ENCODE measurements around the gene POTEB3. TPM values are rescaled to one million over a fixed set of nuclear protein-coding genes. Genes with fewer than 3 reads are reported as not detected.
"Not testable (repeated sequence)": the region's sequence is repeated elsewhere in the genome, so short reads cannot be mapped to it uniquely, and the experiment has no call there.

Gene POTEB3
- not detected in 2 replicates for total RNA-seq (ENCODE audit: low replicate concordance)

DNA sequence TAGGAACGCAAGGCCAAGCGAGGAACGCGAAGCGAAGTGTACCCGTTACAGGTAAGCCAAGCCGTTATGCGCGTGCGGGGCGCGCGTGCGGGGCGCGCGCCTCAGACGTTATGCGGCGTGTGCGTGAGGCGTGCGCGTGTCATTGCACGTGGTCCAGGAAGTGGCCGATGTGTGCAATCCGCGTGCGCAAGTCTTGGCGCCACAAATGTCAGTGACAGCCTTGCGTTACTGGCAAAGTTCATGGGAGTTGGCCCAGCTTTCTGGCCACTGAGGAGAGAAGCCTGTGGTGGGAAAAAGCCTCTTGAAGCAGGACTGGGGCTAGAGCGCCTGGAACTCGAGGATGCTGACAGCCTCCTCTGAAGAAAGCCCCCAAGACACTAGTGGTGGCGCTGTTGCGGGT, at the start of gene POTEB3:
TSS of gene POTEB3 (minus strand) at position 101 of the 400 bp plus-strand sequence. CDS start 488 bp downstream, outside the sequence.
- H3K36me3 ChIP-seq; H3K27ac Mint-ChIP-seq; H4K20me1 ChIP-seq (ENCODE audit: low read depth); H3K27me3 ChIP-seq; H3K27me3 Mint-ChIP-seq (ENCODE audit: insufficient read depth, low read depth); H3K36me3 Mint-ChIP-seq; H2AFZ ChIP-seq (replicated peaks); H3K27ac ChIP-seq; DNase-seq (ENCODE audit: low spot score); H3F3A ChIP-seq (ENCODE audit: low read depth); H3K79me2 ChIP-seq (ENCODE audit: low read depth); H3K9ac ChIP-seq; H3K9me3 ChIP-seq (ENCODE audit: low read depth); H3K4me1 Mint-ChIP-seq; H3K4me3 ChIP-seq; H3K4me2 ChIP-seq; H3K4me1 ChIP-seq; H3K4me3 Mint-ChIP-seq; H3K9me3 Mint-ChIP-seq: not testable (repeated sequence)

DNA sequence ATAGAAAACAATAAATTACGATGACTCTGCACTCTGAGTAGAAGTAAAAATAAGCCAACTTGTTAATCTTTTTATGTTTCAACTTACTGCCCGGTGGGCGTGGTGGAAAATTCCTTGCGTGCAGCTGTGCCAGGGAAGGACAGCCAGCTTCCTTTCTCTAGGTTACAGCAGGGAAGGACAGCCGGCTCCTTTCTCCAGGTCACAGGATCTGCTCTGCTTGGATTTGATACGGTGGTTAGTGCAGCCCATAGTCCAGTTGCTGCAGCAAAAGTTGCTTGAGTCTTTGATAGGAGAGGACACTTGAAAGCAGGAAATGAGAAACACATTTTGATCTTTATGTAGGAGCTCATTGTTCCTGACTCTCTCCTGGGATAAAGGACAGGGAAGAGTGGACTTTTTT, 13.4 kb upstream of the POTEB3 start:
- H3F3A ChIP-seq (ENCODE audit: low read depth); H3K27ac ChIP-seq; H2AFZ ChIP-seq (replicated peaks); H3K4me3 ChIP-seq; H3K4me1 ChIP-seq; H4K20me1 ChIP-seq (ENCODE audit: low read depth); H3K27ac Mint-ChIP-seq; H3K79me2 ChIP-seq (ENCODE audit: low read depth); H3K9me3 ChIP-seq (ENCODE audit: low read depth); H3K27me3 ChIP-seq; H3K36me3 ChIP-seq; H3K4me2 ChIP-seq; H3K4me3 Mint-ChIP-seq; H3K9me3 Mint-ChIP-seq; H3K4me1 Mint-ChIP-seq; H3K36me3 Mint-ChIP-seq; DNase-seq (ENCODE audit: low spot score); H3K27me3 Mint-ChIP-seq (ENCODE audit: insufficient read depth, low read depth); H3K9ac ChIP-seq: not testable (repeated sequence)

DNA sequence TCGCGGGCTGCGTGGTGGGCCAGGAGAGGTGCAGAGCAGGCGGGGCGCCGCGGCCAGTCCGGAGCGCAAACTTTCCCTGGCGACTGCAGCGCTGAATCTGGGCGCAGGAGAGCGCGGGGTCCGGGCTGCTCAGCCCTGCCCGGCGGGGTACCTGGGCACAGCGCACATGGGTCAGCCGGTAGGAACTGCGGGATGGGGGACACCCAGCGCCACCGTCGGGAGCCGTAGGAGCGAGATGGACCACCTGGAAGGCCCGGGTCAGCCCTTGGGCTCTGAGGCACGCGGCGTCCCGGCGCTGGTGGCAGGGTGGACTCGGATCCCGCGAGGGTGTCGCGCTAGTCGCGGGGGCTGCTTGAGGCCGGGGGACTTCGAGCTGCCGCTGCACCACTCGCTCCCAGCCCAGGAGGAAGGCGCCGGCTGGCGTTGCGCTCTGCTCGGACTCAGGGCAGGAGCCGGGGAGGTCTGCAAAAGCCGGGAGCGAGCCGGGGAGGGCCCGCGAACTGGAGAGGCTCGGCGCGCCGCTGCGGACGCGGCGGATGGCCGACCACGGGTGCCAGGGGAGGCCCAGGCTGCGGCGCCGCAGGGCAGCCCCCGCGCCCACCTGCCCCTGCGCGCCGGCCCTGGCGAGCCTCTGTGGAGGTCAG, 11.7 kb upstream of the POTEB3 start:
- not testable (repeated sequence) for H3F3A ChIP-seq (ENCODE audit: low read depth); H3K79me2 ChIP-seq (ENCODE audit: low read depth); H3K9ac ChIP-seq; H2AFZ ChIP-seq (replicated peaks); H3K4me1 ChIP-seq; DNase-seq (ENCODE audit: low spot score); H3K4me2 ChIP-seq; H3K27ac Mint-ChIP-seq; H3K4me3 Mint-ChIP-seq; H3K27me3 ChIP-seq; H3K4me3 ChIP-seq; H4K20me1 ChIP-seq (ENCODE audit: low read depth); H3K27me3 Mint-ChIP-seq (ENCODE audit: insufficient read depth, low read depth); H3K4me1 Mint-ChIP-seq; H3K9me3 Mint-ChIP-seq; H3K36me3 Mint-ChIP-seq; H3K27ac ChIP-seq; H3K36me3 ChIP-seq; H3K9me3 ChIP-seq (ENCODE audit: low read depth)

DNA sequence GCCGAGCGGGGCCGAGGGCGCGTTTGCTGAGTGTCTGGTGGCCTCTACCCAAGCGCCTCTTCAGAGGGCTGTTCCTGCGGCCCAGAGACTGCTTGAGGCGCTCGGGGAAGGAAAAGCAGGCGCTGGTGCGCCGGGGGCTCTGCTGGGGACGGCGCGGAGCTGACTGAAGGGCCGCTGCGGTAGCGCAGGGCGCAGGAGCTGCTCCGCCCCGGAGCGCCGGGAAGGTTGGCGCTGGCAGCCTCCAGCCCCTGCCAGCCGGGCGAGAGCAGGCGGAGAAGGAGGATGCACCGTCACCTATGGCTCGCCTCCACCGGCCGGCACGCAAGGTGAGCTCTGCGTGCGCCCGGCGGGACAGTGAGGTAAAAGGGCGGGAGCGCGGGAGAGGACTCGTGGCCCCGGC, 11.2 kb upstream of the POTEB3 start:
- not testable (repeated sequence) for H3K9me3 ChIP-seq (ENCODE audit: low read depth); H2AFZ ChIP-seq (replicated peaks); H3F3A ChIP-seq (ENCODE audit: low read depth); H3K79me2 ChIP-seq (ENCODE audit: low read depth); H3K27me3 Mint-ChIP-seq (ENCODE audit: insufficient read depth, low read depth); H3K4me2 ChIP-seq; H3K4me3 Mint-ChIP-seq; H4K20me1 ChIP-seq (ENCODE audit: low read depth); H3K27ac Mint-ChIP-seq; H3K9ac ChIP-seq; H3K4me1 Mint-ChIP-seq; H3K36me3 Mint-ChIP-seq; H3K27ac ChIP-seq; H3K4me1 ChIP-seq; H3K27me3 ChIP-seq; H3K36me3 ChIP-seq; H3K9me3 Mint-ChIP-seq; DNase-seq (ENCODE audit: low spot score); H3K4me3 ChIP-seq

DNA sequence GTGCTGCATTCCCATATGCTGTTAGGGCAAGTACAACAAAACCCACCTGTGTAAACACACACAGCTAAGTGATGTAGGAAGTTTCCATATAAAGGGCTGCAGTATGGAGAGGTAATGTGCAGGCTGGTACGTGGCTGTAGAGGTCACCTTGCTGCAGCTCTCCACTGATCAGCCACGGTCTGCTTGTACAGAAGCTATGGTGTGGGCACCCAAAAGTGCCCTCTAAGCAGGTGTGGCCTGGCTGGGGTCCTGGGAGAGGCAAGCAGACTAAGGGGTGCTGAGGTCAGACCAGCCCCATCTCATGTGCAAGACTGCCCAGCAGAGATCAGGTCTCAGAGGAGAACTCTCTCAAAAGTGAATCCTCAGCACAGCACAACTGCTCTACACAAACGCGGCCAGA, 32.9 kb downstream of the POTEB3 start:
- not testable (repeated sequence) for H3K27me3 Mint-ChIP-seq (ENCODE audit: insufficient read depth, low read depth); H3K36me3 ChIP-seq; H3F3A ChIP-seq (ENCODE audit: low read depth)

DNA sequence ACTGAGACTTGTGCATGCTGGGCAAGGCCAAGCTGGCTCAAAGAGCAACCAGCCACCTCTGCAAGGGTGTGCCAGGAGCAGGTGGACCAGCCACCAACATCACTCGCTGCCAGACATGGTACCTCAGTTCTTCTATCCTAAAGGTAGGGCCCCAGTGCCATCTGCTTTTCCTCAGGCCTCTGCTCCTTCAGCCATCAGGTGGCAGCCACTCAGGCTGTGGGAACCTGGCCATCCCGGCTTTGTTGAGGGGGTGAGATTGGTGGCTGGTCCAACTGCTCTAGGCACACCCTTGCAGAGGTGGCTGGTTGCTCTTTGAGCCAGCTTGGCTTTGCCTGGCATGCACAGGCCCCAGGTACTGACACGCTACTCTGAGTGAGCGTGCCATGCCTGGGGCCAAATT, 38.8 kb downstream of the POTEB3 start:
- not testable (repeated sequence) for H3K27ac Mint-ChIP-seq; H3K79me2 ChIP-seq (ENCODE audit: low read depth); H3K4me3 ChIP-seq; H3K36me3 Mint-ChIP-seq; H3K4me1 Mint-ChIP-seq; H2AFZ ChIP-seq (replicated peaks); H3K27me3 ChIP-seq; H3K4me2 ChIP-seq; H3K9me3 Mint-ChIP-seq; H3K4me3 Mint-ChIP-seq; H3K4me1 ChIP-seq; H3K9me3 ChIP-seq (ENCODE audit: low read depth); H3K27me3 Mint-ChIP-seq (ENCODE audit: insufficient read depth, low read depth); H4K20me1 ChIP-seq (ENCODE audit: low read depth); H3F3A ChIP-seq (ENCODE audit: low read depth); H3K9ac ChIP-seq; H3K36me3 ChIP-seq; DNase-seq (ENCODE audit: low spot score); H3K27ac ChIP-seq

More for the DNA sequence above, 32.9 kb downstream of the POTEB3 start:
- H3K4me1 Mint-ChIP-seq; H3K27ac ChIP-seq; H3K4me1 ChIP-seq; H3K9me3 Mint-ChIP-seq; DNase-seq (ENCODE audit: low spot score); H3K79me2 ChIP-seq (ENCODE audit: low read depth); H3K4me3 ChIP-seq; H2AFZ ChIP-seq (replicated peaks); H3K4me3 Mint-ChIP-seq; H3K4me2 ChIP-seq; H3K27ac Mint-ChIP-seq; H3K27me3 ChIP-seq; H3K9ac ChIP-seq; H3K9me3 ChIP-seq (ENCODE audit: low read depth); H4K20me1 ChIP-seq (ENCODE audit: low read depth); H3K36me3 Mint-ChIP-seq: not testable (repeated sequence)

DNA sequence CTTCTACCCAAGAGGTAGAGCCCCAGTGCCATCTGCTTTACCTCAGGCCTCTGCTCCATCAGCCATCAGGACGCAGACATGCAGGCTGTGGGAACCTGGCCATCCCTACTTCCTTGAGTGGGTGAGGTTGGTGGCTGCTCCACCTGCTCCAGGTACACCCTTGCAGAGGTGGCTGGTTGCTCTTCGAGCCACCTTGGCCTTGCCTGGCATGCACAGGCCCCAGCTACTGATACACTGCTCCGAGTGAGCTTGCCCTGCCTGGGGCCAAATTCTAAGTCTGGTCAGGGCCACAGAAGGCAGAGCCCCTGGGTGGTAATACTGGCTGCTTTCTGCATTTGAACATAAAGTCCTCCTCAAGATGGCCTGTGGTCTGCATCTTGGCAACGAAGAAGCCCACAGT, 41.2 kb downstream of the POTEB3 start:
- H4K20me1 ChIP-seq (ENCODE audit: low read depth); H3K27ac ChIP-seq; H3K9me3 Mint-ChIP-seq; H3K79me2 ChIP-seq (ENCODE audit: low read depth); DNase-seq (ENCODE audit: low spot score); H3K36me3 Mint-ChIP-seq; H3K27me3 ChIP-seq; H3K9ac ChIP-seq; H3K4me1 ChIP-seq; H3K4me3 Mint-ChIP-seq; H3K36me3 ChIP-seq; H3K4me1 Mint-ChIP-seq; H3K4me2 ChIP-seq; H3K4me3 ChIP-seq; H3F3A ChIP-seq (ENCODE audit: low read depth); H3K27me3 Mint-ChIP-seq (ENCODE audit: insufficient read depth, low read depth); H3K9me3 ChIP-seq (ENCODE audit: low read depth); H3K27ac Mint-ChIP-seq; H2AFZ ChIP-seq (replicated peaks): not testable (repeated sequence)

DNA sequence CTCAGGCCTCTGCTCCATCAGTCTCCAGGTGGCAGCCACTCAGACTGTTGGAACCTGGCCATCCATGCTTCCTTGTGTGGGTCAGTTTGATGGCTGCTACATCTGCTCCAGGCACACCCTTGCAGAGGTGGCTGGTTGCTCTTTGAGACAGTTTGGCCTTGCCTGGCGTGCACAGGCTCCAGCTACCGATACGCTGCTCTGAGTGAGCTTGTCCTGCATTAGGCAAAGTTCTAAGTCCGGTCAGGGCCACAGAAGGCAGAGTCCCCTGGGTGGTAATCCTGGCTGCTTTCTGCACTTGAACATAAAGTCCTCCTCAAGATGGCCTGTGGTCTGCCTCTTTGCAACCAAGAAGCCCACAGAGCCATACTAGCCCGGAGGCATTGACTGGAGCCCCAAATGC, 41.8 kb downstream of the POTEB3 start:
- not testable (repeated sequence) for H3K4me3 ChIP-seq; H3K4me3 Mint-ChIP-seq; DNase-seq (ENCODE audit: low spot score); H3K4me1 Mint-ChIP-seq; H3K36me3 ChIP-seq; H3K4me2 ChIP-seq; H3K36me3 Mint-ChIP-seq; H3K9me3 ChIP-seq (ENCODE audit: low read depth); H3K79me2 ChIP-seq (ENCODE audit: low read depth); H3K9me3 Mint-ChIP-seq; H2AFZ ChIP-seq (replicated peaks); H3K27ac ChIP-seq; H3K27me3 ChIP-seq; H3K9ac ChIP-seq; H3K4me1 ChIP-seq; H3K27ac Mint-ChIP-seq; H3F3A ChIP-seq (ENCODE audit: low read depth); H3K27me3 Mint-ChIP-seq (ENCODE audit: insufficient read depth, low read depth); H4K20me1 ChIP-seq (ENCODE audit: low read depth)
